ENCODE data around the gene TRIO.

GRCh38 chr5:14272548-14273205, 129.5 kb downstream of the TRIO start:
- no peak for TF ChIP-seq CREB5 (CRISPR knock-in tag; IDR thresholded peaks at IDR 0.05; ENCODE audit: low read depth)
- TF ChIP-seq OSR1 (CRISPR knock-in tag; IDR thresholded peaks at IDR 0.05), result no peak
- TF ChIP-seq ZC3H10 (CRISPR knock-in tag; IDR thresholded peaks at IDR 0.05), result no peak
- TF ChIP-seq ISL1 (CRISPR knock-in tag; IDR thresholded peaks at IDR 0.05), result no peak
- TF ChIP-seq ARNTL (CRISPR knock-in tag; IDR thresholded peaks at IDR 0.05; ENCODE audit: borderline replicate concordance, low read depth), result no peak
- TF ChIP-seq RARB (CRISPR knock-in tag; IDR thresholded peaks at IDR 0.05), result no peak
- no peak for TF ChIP-seq ZFP30 (CRISPR knock-in tag; IDR thresholded peaks at IDR 0.05)
- no peak for TF ChIP-seq PATZ1 (CRISPR knock-in tag; IDR thresholded peaks at IDR 0.05; ENCODE audit: borderline replicate concordance)
- no peak for TF ChIP-seq ZNF8 (CRISPR knock-in tag; IDR thresholded peaks at IDR 0.05)
- TF ChIP-seq CSDC2 (CRISPR knock-in tag; IDR thresholded peaks at IDR 0.05), result no peak
